ENCODE results near the gene JAKMIP1. TPM values are rescaled to one million over a fixed set of nuclear protein-coding genes. Genes with fewer than 3 reads are reported as not detected.

The JAKMIP1 gene
- total RNA-seq, 1 experiment from 2014 or later, result not detected

GRCh38 chr4:6242271-6243029 lies 42.1 kb upstream of the JAKMIP1 start:
- Histone ChIP-seq H3K4me1 (ENCODE audit: control insufficient read depth, insufficient read depth, low read length) (no peaks in the 10 kb centered on the region), H3K27me3 (ENCODE audit: control insufficient read depth, insufficient read depth, low read length) (no peaks in the 10 kb centered on the region), H3K27ac (ENCODE audit: low read length) (no peak overlapping the region), H3K4me3 (ENCODE audit: low read depth in 2 of 2, low read length in 2 of 2) (no peak overlapping the region), H3K9me3 (ENCODE audit: control insufficient read depth, insufficient read depth, low read depth, low read length) (no peaks in the 10 kb centered on the region), H3K36me3 (ENCODE audit: control insufficient read depth, insufficient read depth, low read length) (no peaks in the 10 kb centered on the region)
- in situ Hi-C loops (cut with HindIII; ENCODE audit: low pct_unique_long_range_greater_than_20kb, low sequenced_read_pairs) (no loop called here), intact Hi-C loops (cut with micrococcal nuclease; ENCODE audit: unreplicated experiment) (no loop called here)
- ChIA-PET CTCF (no interaction called here), POLR2A (interaction anchor here (0.6 kb wide), 1 partner anchor 100 kb away, joined by 3 read pairs; no protein-coding TSS in a partner anchor)
- BruUV-seq (replicated peaks), result no TSS peak
- DNase-seq (ENCODE audit: low read depth, low spot score) (no peak), ATAC-seq (no peak)
- no peak for TF ChIP-seq TCF7L2 (IDR thresholded peaks at IDR 0.05; ENCODE audit: low read depth, low read length)
- no peak for TF ChIP-seq CTCF (IDR thresholded peaks at IDR 0.05)
- no peak for TF ChIP-seq POLR2AphosphoS5 (IDR thresholded peaks at IDR 0.05; ENCODE audit: low read depth, low read length)
- no peak for TF ChIP-seq REST (IDR thresholded peaks at IDR 0.05; ENCODE audit: insufficient read depth in 1 of 2, low read depth in 2 of 2, low read length in 1 of 2)

GRCh38 chr4:6241062-6241845 lies 40.9 kb upstream of the JAKMIP1 start:
- no peak for TF ChIP-seq CTCF (IDR thresholded peaks at IDR 0.05)
- no peak for TF ChIP-seq POLR2AphosphoS5 (IDR thresholded peaks at IDR 0.05; ENCODE audit: low read depth, low read length)
- TF ChIP-seq REST (IDR thresholded peaks at IDR 0.05; ENCODE audit: insufficient read depth in 1 of 2, low read depth in 2 of 2, low read length in 1 of 2), result no peak
- TF ChIP-seq TCF7L2 (IDR thresholded peaks at IDR 0.05; ENCODE audit: low read depth, low read length), result no peak
- TF ChIP-seq SIN3A (IDR thresholded peaks at IDR 0.05; ENCODE audit: borderline replicate concordance, insufficient read depth, low read depth, low read length), result no peak
- DNase-seq (ENCODE audit: low read depth, low spot score), result no peak
- intact Hi-C loops (cut with micrococcal nuclease; ENCODE audit: unreplicated experiment), result no loop called here
- H3K4me1 ChIP-seq (ENCODE audit: control insufficient read depth, insufficient read depth, low read length), result no peaks in the 10 kb centered on the region
- H3K27me3 ChIP-seq (ENCODE audit: control insufficient read depth, insufficient read depth, low read length), result no peaks in the 10 kb centered on the region
- BruUV-seq (replicated peaks), result no TSS peak
- in situ Hi-C loops (cut with HindIII; ENCODE audit: low pct_unique_long_range_greater_than_20kb, low sequenced_read_pairs), result no loop called here
- ChIA-PET CTCF (no interaction called here), POLR2A (no interaction called here)
- H3K36me3 ChIP-seq (ENCODE audit: control insufficient read depth, insufficient read depth, low read length), result no peaks in the 10 kb centered on the region
- H3K4me3 ChIP-seq (ENCODE audit: low read depth in 2 of 2, low read length in 2 of 2), result no peak overlapping the region
- ATAC-seq, result no peak
- no peaks in the 10 kb centered on the region for H3K9me3 ChIP-seq (ENCODE audit: control insufficient read depth, insufficient read depth, low read depth, low read length)
- H3K27ac ChIP-seq (ENCODE audit: low read length), result no peak overlapping the region
